Mesothelial cell of epicardium (in vitro differentiated cells): ENCODE measurements around the gene PCED1B. TPM values are rescaled to one million over a fixed set of nuclear protein-coding genes. Genes with fewer than 3 reads are reported as not detected.

Source experiments
- DNase-seq, 2 experiments: peaks; one replicate each; pipeline ENCODE4 v3.0.0; 2021; ENCODE audit warnings: low spot score in 2 of 2; ENCODE audit not compliant: unreplicated experiment in 2 of 2
- H3K27ac Mint-ChIP-seq: 2 replicates; pipeline ENCODE4 v1.8.0; 2021; ENCODE audit warnings: mixed read lengths
- H3K27me3 Mint-ChIP-seq: 2 replicates; pipeline ENCODE4 v1.8.0; 2021; ENCODE audit warnings: low read depth, mixed read lengths
- H3K36me3 Mint-ChIP-seq: 2 replicates; pipeline ENCODE4 v1.8.0; 2021; ENCODE audit warnings: mixed read lengths
- H3K4me1 Mint-ChIP-seq: 2 replicates; pipeline ENCODE4 v1.8.0; 2021; ENCODE audit warnings: mixed read lengths
- H3K4me3 Mint-ChIP-seq: 2 replicates; pipeline ENCODE4 v1.8.0; 2021; ENCODE audit warnings: mild to moderate bottlenecking, moderate library complexity, mixed read lengths
- H3K9me3 Mint-ChIP-seq: 2 replicates; pipeline ENCODE4 v1.8.0; 2021; ENCODE audit warnings: mixed read lengths
- CTCF ChIP-seq: fragments of 200-600 bp; sonication (generic); IDR thresholded peaks from one replicate; pipeline ENCODE4 v1.5.0; 2021; ENCODE audit warnings: antibody characterized with exemption; ENCODE audit not compliant: unreplicated experiment
- total RNA-seq: library from RNA; stranded (reverse); gene quantifications from 3 replicates; pipeline ENCODE4 v1.2.1, GENCODE V29; 2021

Gene PCED1B
- total RNA-seq, 1 donor from 2014 or later = 2.8 TPM

- no peaks in the 10 kb centered on the region for H3K27me3 Mint-ChIP-seq
- no peak overlapping the region for H3K27ac Mint-ChIP-seq
- no peak for TF ChIP-seq CTCF
- no peak for DNase-seq
- no peak overlapping the region for H3K4me3 Mint-ChIP-seq
- no peaks in the 10 kb centered on the region for H3K36me3 Mint-ChIP-seq
- H3K4me1 Mint-ChIP-seq = peaks cover 12% of the 10 kb centered on the region
- H3K9me3 Mint-ChIP-seq = peaks cover 5% of the 10 kb centered on the region
These were observed 41.7 kb downstream of the PCED1B start for GRCh38 chr12:47121146-47121545.

GRCh38 chr12:47122602-47123001, 43.2 kb downstream of the PCED1B start:
- no peak for DNase-seq
- no peak overlapping the region for H3K4me3 Mint-ChIP-seq
- H3K9me3 Mint-ChIP-seq = peaks cover 5% of the 10 kb centered on the region
- TF ChIP-seq CTCF = no peak
- H3K27ac Mint-ChIP-seq = no peak overlapping the region
- H3K36me3 Mint-ChIP-seq = no peaks in the 10 kb centered on the region
- peaks cover 12% of the 10 kb centered on the region for H3K4me1 Mint-ChIP-seq
- H3K27me3 Mint-ChIP-seq = no peaks in the 10 kb centered on the region

- Mint-ChIP-seq H3K27me3 (no peaks in the 10 kb centered on the region), H3K27ac (no peak overlapping the region), H3K9me3 (peaks cover 5% of the 10 kb centered on the region), H3K4me1 (peaks cover 12% of the 10 kb centered on the region), H3K4me3 (no peak overlapping the region), H3K36me3 (no peaks in the 10 kb centered on the region)
- DNase-seq = no peak
- TF ChIP-seq CTCF = no peak
These were observed 44.3 kb downstream of the PCED1B start for GRCh38 chr12:47123730-47124129.

- Mint-ChIP-seq H3K4me3 (no peak overlapping the region), H3K36me3 (no peaks in the 10 kb centered on the region), H3K27me3 (no peaks in the 10 kb centered on the region), H3K4me1 (peaks cover 12% of the 10 kb centered on the region), H3K27ac (no peak overlapping the region), H3K9me3 (peaks cover 5% of the 10 kb centered on the region)
- no peak for DNase-seq
- no peak for TF ChIP-seq CTCF
These were observed 45.0 kb downstream of the PCED1B start for GRCh38 chr12:47124451-47124850.

- Mint-ChIP-seq H3K36me3 (no peaks in the 10 kb centered on the region), H3K27me3 (no peaks in the 10 kb centered on the region), H3K4me3 (no peak overlapping the region), H3K27ac (no peak overlapping the region), H3K4me1 (peaks cover 12% of the 10 kb centered on the region), H3K9me3 (peaks cover 5% of the 10 kb centered on the region)
- no peak for DNase-seq
- TF ChIP-seq CTCF = no peak
These were observed 46.8 kb downstream of the PCED1B start for GRCh38 chr12:47126246-47126645.

GRCh38 chr12:47131011-47131410, 51.6 kb downstream of the PCED1B start:
- H3K4me3 Mint-ChIP-seq = no peak overlapping the region

More at GRCh38 chr12:47131011-47131410, 51.6 kb downstream of the PCED1B start:
- Mint-ChIP-seq H3K36me3 (no peaks in the 10 kb centered on the region), H3K27ac (no peak overlapping the region), H3K9me3 (no peaks in the 10 kb centered on the region), H3K27me3 (no peaks in the 10 kb centered on the region), H3K4me1 (no peaks in the 10 kb centered on the region)
- no peak for DNase-seq
- no peak for TF ChIP-seq CTCF
